ENCODE data around the gene TMEM126B. TPM values are rescaled to one million over a fixed set of nuclear protein-coding genes. Genes with fewer than 3 reads are reported as not detected.

The TMEM126B gene
- total and polyA plus RNA-seq, 10 of the 15 experiments (the other 5 are each of a cell fraction or from before 2014, with no cell fraction given): 36.9 to 117 (median 70.3) TPM

DNA sequence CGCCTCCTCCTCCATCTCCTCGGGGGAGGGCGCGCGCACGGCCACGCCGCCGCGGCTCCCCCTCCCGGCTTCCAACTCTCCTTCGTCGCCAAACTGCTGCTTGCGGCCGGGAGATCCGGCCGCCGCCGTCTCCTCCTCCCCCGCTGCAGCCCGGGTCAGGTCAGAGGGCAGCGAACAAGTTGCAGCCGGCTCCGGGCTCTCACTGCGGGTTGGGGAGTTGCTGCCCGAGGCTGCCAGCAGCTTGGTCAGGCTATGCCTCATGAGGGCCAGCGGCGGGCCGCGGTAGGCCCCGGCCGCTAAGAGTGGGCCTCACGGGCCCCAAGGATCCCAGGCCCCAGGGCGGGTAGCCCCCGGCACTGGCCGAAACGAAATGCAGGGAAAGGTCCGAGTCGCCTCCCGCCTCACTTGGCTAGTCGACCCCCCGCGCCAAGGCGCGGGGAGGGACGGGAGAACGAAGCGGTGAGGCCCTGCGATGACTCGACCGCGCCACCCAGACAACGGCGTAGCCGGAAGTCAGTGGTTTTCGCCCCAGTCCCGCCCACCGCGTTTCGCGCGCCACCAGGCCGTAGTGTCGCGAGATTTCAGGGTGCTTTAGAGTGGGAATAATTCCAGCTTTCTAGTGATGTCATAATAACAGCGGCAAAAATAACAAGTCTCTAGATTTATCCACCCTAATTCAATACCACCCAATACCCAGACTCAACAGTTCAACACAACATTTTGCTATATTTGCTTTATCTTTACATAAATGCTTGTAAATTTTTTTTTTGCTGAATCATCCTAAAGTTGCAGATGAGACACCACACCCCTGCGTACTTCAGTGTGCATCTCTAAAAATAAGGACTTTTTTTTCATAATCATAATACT lies 36.5 kb downstream of the TMEM126B start, which contains the start of gene CREBZF (continued):
- 0 out of 2 replicates have a peak, but pooled peaks have one; percentile 22 for TF ChIP-seq NR2C1 (IDR thresholded peaks at IDR 0.05)
- TF ChIP-seq WRNIP1 (IDR thresholded peaks at IDR 0.05; ENCODE audit: borderline replicate concordance, low read depth, low read length): no peak
- TF ChIP-seq, protein P1, sequence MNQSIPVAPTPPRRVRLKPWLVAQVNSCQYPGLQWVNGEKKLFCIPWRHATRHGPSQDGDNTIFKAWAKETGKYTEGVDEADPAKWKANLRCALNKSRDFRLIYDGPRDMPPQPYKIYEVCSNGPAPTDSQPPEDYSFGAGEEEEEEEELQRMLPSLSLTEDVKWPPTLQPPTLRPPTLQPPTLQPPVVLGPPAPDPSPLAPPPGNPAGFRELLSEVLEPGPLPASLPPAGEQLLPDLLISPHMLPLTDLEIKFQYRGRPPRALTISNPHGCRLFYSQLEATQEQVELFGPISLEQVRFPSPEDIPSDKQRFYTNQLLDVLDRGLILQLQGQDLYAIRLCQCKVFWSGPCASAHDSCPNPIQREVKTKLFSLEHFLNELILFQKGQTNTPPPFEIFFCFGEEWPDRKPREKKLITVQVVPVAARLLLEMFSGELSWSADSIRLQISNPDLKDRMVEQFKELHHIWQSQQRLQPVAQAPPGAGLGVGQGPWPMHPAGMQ (IDR thresholded peaks at IDR 0.05; ENCODE audit: borderline replicate concordance): no peak; the same call in 1 of the 2 replicates
- no peak for TF ChIP-seq SUZ12 (IDR thresholded peaks at IDR 0.05; ENCODE audit: unreplicated experiment)
- no peak; the same call in 1 of the 2 replicates for TF ChIP-seq HDGF (IDR thresholded peaks at IDR 0.05)
- TF ChIP-seq SMAD1 (IDR thresholded peaks at IDR 0.05; ENCODE audit: low read depth, partially characterized antibody): peak; percentile 55
- TF ChIP-seq NRF1 (conservative IDR thresholded peaks at IDR 0.05; ENCODE audit: low read depth, low read length): no peak
- no peak for TF ChIP-seq NFYA (IDR thresholded peaks at IDR 0.05; ENCODE audit: borderline replicate concordance, low read depth, low read length)
- peak; percentile 90 for TF ChIP-seq NR2F1 (conservative IDR thresholded peaks at IDR 0.05)
- TF ChIP-seq HCFC1 (IDR thresholded peaks at IDR 0.05; ENCODE audit: low read length): peak; percentile 33; the same call in 1 of the 2 replicates
- TF ChIP-seq BACH1 (IDR thresholded peaks at IDR 0.05; ENCODE audit: borderline replicate concordance): peak; percentile 67; the same call in 1 of the 2 replicates
- TF ChIP-seq CHD1 (IDR thresholded peaks at IDR 0.05; ENCODE audit: low read depth, low read length): no peak
- TF ChIP-seq CBX3 (IDR thresholded peaks at IDR 0.05; ENCODE audit: borderline replicate concordance, low read depth): no peak
- TF ChIP-seq YY1 (IDR thresholded peaks at IDR 0.05; ENCODE audit: low read depth, low read length): 0 out of 2 replicates have a peak, but pooled peaks have one; percentile 22
- TF ChIP-seq KAT2A (conservative IDR thresholded peaks at IDR 0.05; ENCODE audit: control insufficient read depth, low read depth, low read length): no peak
- TF ChIP-seq DPF2 (IDR thresholded peaks at IDR 0.05): peak; percentile 63
- TF ChIP-seq RELA (IDR thresholded peaks at IDR 0.05; ENCODE audit: borderline replicate concordance, partially characterized antibody): no peak
- TF ChIP-seq BRCA1 (IDR thresholded peaks at IDR 0.05; ENCODE audit: low read depth, low read length): peak; percentile 78
- no peak for TF ChIP-seq SUPT20H (IDR thresholded peaks at IDR 0.05; ENCODE audit: borderline replicate concordance, control insufficient read depth, low read depth, low read length)
- TF ChIP-seq EP300 (IDR thresholded peaks at IDR 0.05; ENCODE audit: borderline replicate concordance in 1 of 2, control insufficient read depth in 1 of 2, low read depth in 2 of 2, low read length in 2 of 2): no peak
- no peak for TF ChIP-seq STAT1 (conservative IDR thresholded peaks at IDR 0.05)
- no peak for TF ChIP-seq BMI1 (IDR thresholded peaks at IDR 0.05; ENCODE audit: borderline replicate concordance)
- TF ChIP-seq, protein P2, sequence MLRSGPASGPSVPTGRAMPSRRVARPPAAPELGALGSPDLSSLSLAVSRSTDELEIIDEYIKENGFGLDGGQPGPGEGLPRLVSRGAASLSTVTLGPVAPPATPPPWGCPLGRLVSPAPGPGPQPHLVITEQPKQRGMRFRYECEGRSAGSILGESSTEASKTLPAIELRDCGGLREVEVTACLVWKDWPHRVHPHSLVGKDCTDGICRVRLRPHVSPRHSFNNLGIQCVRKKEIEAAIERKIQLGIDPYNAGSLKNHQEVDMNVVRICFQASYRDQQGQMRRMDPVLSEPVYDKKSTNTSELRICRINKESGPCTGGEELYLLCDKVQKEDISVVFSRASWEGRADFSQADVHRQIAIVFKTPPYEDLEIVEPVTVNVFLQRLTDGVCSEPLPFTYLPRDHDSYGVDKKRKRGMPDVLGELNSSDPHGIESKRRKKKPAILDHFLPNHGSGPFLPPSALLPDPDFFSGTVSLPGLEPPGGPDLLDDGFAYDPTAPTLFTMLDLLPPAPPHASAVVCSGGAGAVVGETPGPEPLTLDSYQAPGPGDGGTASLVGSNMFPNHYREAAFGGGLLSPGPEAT (IDR thresholded peaks at IDR 0.05; ENCODE audit: low read depth): no peak
- no peak for TF ChIP-seq YBX1 (IDR thresholded peaks at IDR 0.05)
- TF ChIP-seq, protein P3, sequence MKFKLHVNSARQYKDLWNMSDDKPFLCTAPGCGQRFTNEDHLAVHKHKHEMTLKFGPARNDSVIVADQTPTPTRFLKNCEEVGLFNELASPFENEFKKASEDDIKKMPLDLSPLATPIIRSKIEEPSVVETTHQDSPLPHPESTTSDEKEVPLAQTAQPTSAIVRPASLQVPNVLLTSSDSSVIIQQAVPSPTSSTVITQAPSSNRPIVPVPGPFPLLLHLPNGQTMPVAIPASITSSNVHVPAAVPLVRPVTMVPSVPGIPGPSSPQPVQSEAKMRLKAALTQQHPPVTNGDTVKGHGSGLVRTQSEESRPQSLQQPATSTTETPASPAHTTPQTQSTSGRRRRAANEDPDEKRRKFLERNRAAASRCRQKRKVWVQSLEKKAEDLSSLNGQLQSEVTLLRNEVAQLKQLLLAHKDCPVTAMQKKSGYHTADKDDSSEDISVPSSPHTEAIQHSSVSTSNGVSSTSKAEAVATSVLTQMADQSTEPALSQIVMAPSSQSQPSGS (IDR thresholded peaks at IDR 0.05; ENCODE audit: low read length): peak; percentile 91
- no peak for TF ChIP-seq CBX5 (IDR thresholded peaks at IDR 0.05; ENCODE audit: low read depth)
- peak; percentile 98 for TF ChIP-seq CHD2 (IDR thresholded peaks at IDR 0.05; ENCODE audit: borderline replicate concordance, low read depth, low read length)
- peak; percentile 33 for TF ChIP-seq KLF5 (IDR thresholded peaks at IDR 0.05; ENCODE audit: partially characterized antibody)

Measured in GM12878 (cell line).